Suprapubic skin (tissue), 3 donors: ENCODE data around the gene MRPL23.

Experiments used
- CTCF ChIP-seq, 2 donors: fragments of 200-600 bp in 1 of 2; fragments of 450-650 bp in 1 of 2; sonication (generic) in 1 of 2; IDR thresholded peaks; one replicate each; pipeline ENCODE4 v1.5.1; 2016 to 2019; ENCODE audit warnings: antibody characterized with exemption in 2 of 2, mild to moderate bottlenecking in 1 of 2, moderate library complexity in 1 of 2
- POLR2A ChIP-seq, 2 donors: fragments of 450-650 bp; IDR thresholded peaks; one replicate each; pipeline ENCODE4 v1.6.1; 2017; ENCODE audit warnings: antibody characterized with exemption in 2 of 2, mild to moderate bottlenecking in 2 of 2, moderate library complexity in 2 of 2

DNA sequence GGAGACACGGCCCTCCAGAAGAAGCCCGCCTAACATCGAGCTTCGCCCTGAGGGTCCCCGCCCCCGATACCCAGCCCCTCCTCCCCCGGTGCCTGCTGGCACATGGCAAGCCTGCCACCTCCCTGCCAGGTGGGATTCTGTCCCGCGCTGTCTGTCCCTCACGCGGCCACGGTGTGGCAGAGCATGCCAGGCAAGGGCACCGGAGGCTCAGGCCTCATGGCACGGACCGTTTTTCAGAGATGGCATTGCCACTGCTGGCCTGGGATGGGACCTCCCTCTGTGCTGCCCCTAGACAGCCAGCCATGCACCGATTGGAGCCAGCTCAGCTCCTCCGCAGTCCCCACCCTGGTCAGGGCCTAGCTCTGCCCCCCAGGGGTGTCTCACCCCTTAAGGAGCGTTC, 19.4 kb downstream of the MRPL23 start:
- no peak for TF ChIP-seq CTCF (IDR thresholded peaks at IDR 0.05)
- no peak for TF ChIP-seq POLR2A (IDR thresholded peaks at IDR 0.05)
